Testis (tissue), 2 donors: Measurements from ENCODE around the gene EDAR.

ENCODE experiments used
- POLR2A ChIP-seq: fragments of 450-650 bp; IDR thresholded peaks from one replicate; pipeline ENCODE4 v1.6.1; 2017; ENCODE audit warnings: antibody characterized with exemption, mild to moderate bottlenecking, moderate library complexity
- TF ChIP-seq, protein P1 (sequence below), 3 experiments: fragments of 450-650 bp in 2 of 3; fragments of 200-600 bp in 1 of 3; sonication (generic) in 1 of 3; IDR thresholded peaks; one replicate each; pipeline ENCODE4 v1.5.1; 2016 to 2019; ENCODE audit warnings: antibody characterized with exemption in 3 of 3, mild to moderate bottlenecking in 2 of 3, moderate library complexity in 1 of 3

DNA sequence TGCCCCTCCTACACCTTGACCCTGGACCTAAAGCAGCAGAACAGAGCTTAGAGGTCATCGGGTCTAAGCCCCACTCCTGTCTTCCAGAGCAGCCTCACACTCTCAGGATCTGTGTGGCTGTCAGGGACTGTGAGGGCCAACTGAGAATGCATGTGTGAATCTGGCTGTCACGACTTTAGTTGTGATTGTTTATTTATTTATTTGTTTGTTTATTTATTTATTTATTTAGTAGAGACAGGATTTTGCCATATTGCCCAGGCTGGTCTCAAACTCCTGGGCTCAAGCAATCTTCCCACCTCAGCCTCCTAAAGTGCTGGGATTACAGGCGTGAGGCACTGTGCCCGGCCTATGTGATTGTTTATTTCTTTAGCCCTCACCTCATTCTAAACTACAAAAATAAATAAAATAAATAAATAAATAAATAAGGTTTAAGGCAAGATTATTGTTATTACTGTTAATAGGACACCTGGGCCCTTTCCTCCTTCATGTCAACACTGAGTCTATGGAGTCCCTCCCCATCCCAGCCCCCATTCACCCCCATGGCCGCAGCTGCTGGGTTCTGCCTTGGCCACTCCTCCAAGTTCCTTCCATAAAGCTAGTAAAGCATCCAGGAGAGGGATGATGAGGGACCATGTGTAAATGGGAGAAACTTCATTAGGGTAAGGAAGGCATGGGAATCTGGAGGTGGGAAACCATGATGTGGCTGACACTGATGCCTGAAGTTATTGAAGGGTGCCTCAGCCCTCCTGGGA lies 39.9 kb upstream of the EDAR start:
- TF ChIP-seq, protein P1, sequence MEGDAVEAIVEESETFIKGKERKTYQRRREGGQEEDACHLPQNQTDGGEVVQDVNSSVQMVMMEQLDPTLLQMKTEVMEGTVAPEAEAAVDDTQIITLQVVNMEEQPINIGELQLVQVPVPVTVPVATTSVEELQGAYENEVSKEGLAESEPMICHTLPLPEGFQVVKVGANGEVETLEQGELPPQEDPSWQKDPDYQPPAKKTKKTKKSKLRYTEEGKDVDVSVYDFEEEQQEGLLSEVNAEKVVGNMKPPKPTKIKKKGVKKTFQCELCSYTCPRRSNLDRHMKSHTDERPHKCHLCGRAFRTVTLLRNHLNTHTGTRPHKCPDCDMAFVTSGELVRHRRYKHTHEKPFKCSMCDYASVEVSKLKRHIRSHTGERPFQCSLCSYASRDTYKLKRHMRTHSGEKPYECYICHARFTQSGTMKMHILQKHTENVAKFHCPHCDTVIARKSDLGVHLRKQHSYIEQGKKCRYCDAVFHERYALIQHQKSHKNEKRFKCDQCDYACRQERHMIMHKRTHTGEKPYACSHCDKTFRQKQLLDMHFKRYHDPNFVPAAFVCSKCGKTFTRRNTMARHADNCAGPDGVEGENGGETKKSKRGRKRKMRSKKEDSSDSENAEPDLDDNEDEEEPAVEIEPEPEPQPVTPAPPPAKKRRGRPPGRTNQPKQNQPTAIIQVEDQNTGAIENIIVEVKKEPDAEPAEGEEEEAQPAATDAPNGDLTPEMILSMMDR (IDR thresholded peaks at IDR 0.05): no peak
- no peak for TF ChIP-seq POLR2A
